Activated T-helper 2 cell treated with anti-CD3 and anti-CD28 coated beads, Interferon-gamma antibody, Interleukin-2, Interleukin-4, amounts not matched to agents 10 μg/mL and 5 μg/mL and 100 μg/mL, durations not matched to agents 14 hours and 24 hours and 36 hours (primary cell): ENCODE data around the gene MCOLN1. TPM values are rescaled to one million over a fixed set of nuclear protein-coding genes. Genes with fewer than 3 reads are reported as not detected.

Source experiments
- DNase-seq: peaks from one replicate; pipeline ENCODE4 v3.0.0; 2021; ENCODE audit warnings: low spot score
- H3K27ac Mint-ChIP-seq: one replicate; pipeline ENCODE4 v1.8.0; 2021; ENCODE audit warnings: mixed read lengths
- H3K27me3 Mint-ChIP-seq: one replicate; pipeline ENCODE4 v1.8.0; 2021; ENCODE audit warnings: low read depth, mixed read lengths
- H3K36me3 Mint-ChIP-seq: one replicate; pipeline ENCODE4 v1.8.0; 2021; ENCODE audit warnings: low read depth, mixed read lengths
- H3K4me1 Mint-ChIP-seq: one replicate; pipeline ENCODE4 v1.8.0; 2021; ENCODE audit warnings: low read depth, mixed read lengths
- H3K4me3 Mint-ChIP-seq: one replicate; pipeline ENCODE4 v1.8.0; 2021; ENCODE audit warnings: low read depth, mild to moderate bottlenecking, moderate library complexity, mixed read lengths
- H3K9me3 Mint-ChIP-seq: one replicate; pipeline ENCODE4 v1.8.0; 2021; ENCODE audit warnings: mixed read lengths
- intact Hi-C: fragments of 100-400 bp; cut with micrococcal nuclease; formaldehyde crosslinking; loops from one replicate; pipeline ENCODE4 v1.15.1; 2023
- total RNA-seq: library from RNA; stranded (reverse); gene quantifications from 2 replicates; pipeline ENCODE4 v1.2.3, GENCODE V29; 2022

Gene MCOLN1
- total RNA-seq, 1 donor from 2014 or later: 11.2 TPM

GRCh38 chr19:7545300-7545699, 22.9 kb downstream of the MCOLN1 start:
- DNase-seq: no peak
- no peak overlapping the region for H3K27ac Mint-ChIP-seq
- H3K9me3 Mint-ChIP-seq: no peaks in the 10 kb centered on the region
- H3K27me3 Mint-ChIP-seq: no peaks in the 10 kb centered on the region
- H3K4me1 Mint-ChIP-seq: peaks cover 13% of the 10 kb centered on the region
- H3K4me3 Mint-ChIP-seq: no peak overlapping the region
- intact Hi-C loops: no loop called here
- H3K36me3 Mint-ChIP-seq: peaks cover 38% of the 10 kb centered on the region

- no peak for DNase-seq
- Mint-ChIP-seq H3K4me3 (peak overlapping the region; percentile 43), H3K27ac (peak overlapping the region; percentile 67), H3K36me3 (peaks cover 42% of the 10 kb centered on the region), H3K4me1 (peaks cover 13% of the 10 kb centered on the region), H3K9me3 (no peaks in the 10 kb centered on the region), H3K27me3 (no peaks in the 10 kb centered on the region)
- intact Hi-C loops: no loop called here
Measured at GRCh38 chr19:7545904-7546303, 23.5 kb downstream of the MCOLN1 start.

- no peak for DNase-seq
- Mint-ChIP-seq H3K4me3 (no peak overlapping the region), H3K27ac (no peak overlapping the region), H3K9me3 (no peaks in the 10 kb centered on the region), H3K27me3 (no peaks in the 10 kb centered on the region), H3K4me1 (peaks cover 13% of the 10 kb centered on the region), H3K36me3 (peaks cover 42% of the 10 kb centered on the region)
- intact Hi-C loops: no loop called here
Measured at GRCh38 chr19:7547159-7547558, 24.7 kb downstream of the MCOLN1 start.

GRCh38 chr19:7549429-7550148, 27.2 kb downstream of the MCOLN1 start:
- Mint-ChIP-seq H3K4me1 (peaks cover 10% of the 10 kb centered on the region), H3K4me3 (no peak overlapping the region), H3K27ac (no peak overlapping the region), H3K9me3 (no peaks in the 10 kb centered on the region), H3K27me3 (no peaks in the 10 kb centered on the region), H3K36me3 (peaks cover 46% of the 10 kb centered on the region)
- intact Hi-C loops: no loop called here
- no peak for DNase-seq

- no peak overlapping the region for H3K27ac Mint-ChIP-seq
- no peak for DNase-seq
- H3K36me3 Mint-ChIP-seq: peaks cover 47% of the 10 kb centered on the region
- no peaks in the 10 kb centered on the region for H3K9me3 Mint-ChIP-seq
- no peaks in the 10 kb centered on the region for H3K27me3 Mint-ChIP-seq
- intact Hi-C loops: no loop called here
- H3K4me3 Mint-ChIP-seq: no peak overlapping the region
- peaks cover 10% of the 10 kb centered on the region for H3K4me1 Mint-ChIP-seq
Measured at GRCh38 chr19:7550169-7550770, 27.8 kb downstream of the MCOLN1 start.

GRCh38 chr19:7550987-7551761, 28.8 kb downstream of the MCOLN1 start:
- peaks cover 7% of the 10 kb centered on the region for H3K4me1 Mint-ChIP-seq
- H3K27me3 Mint-ChIP-seq: no peaks in the 10 kb centered on the region
- H3K4me3 Mint-ChIP-seq: no peak overlapping the region
- intact Hi-C loops: no loop called here
- DNase-seq: no peak
- peaks cover 44% of the 10 kb centered on the region for H3K36me3 Mint-ChIP-seq
- H3K27ac Mint-ChIP-seq: no peak overlapping the region
- no peaks in the 10 kb centered on the region for H3K9me3 Mint-ChIP-seq

GRCh38 chr19:7552781-7553180, 30.4 kb downstream of the MCOLN1 start:
- Mint-ChIP-seq H3K4me3 (no peak overlapping the region), H3K27ac (no peak overlapping the region), H3K36me3 (peaks cover 52% of the 10 kb centered on the region), H3K9me3 (no peaks in the 10 kb centered on the region), H3K4me1 (peaks cover 3% of the 10 kb centered on the region), H3K27me3 (no peaks in the 10 kb centered on the region)
- DNase-seq: no peak
- intact Hi-C loops: no loop called here

GRCh38 chr19:7554565-7554964, 32.1 kb downstream of the MCOLN1 start:
- intact Hi-C loops: no loop called here
- Mint-ChIP-seq H3K36me3 (peaks cover 67% of the 10 kb centered on the region), H3K9me3 (no peaks in the 10 kb centered on the region), H3K4me1 (peaks cover 3% of the 10 kb centered on the region), H3K27ac (no peak overlapping the region), H3K4me3 (no peak overlapping the region), H3K27me3 (no peaks in the 10 kb centered on the region)
- no peak for DNase-seq

GRCh38 chr19:7554990-7555864, 32.8 kb downstream of the MCOLN1 start:
- no peak for DNase-seq
- Mint-ChIP-seq H3K27me3 (no peaks in the 10 kb centered on the region), H3K27ac (no peak overlapping the region), H3K9me3 (no peaks in the 10 kb centered on the region), H3K36me3 (peaks cover 62% of the 10 kb centered on the region), H3K4me1 (peaks cover 3% of the 10 kb centered on the region), H3K4me3 (no peak overlapping the region)
- intact Hi-C loops: no loop called here

GRCh38 chr19:7556696-7557315, 34.4 kb downstream of the MCOLN1 start:
- Mint-ChIP-seq H3K4me3 (no peak overlapping the region), H3K27me3 (no peaks in the 10 kb centered on the region), H3K27ac (no peak overlapping the region), H3K36me3 (peaks cover 52% of the 10 kb centered on the region), H3K4me1 (peaks cover 3% of the 10 kb centered on the region), H3K9me3 (no peaks in the 10 kb centered on the region)
- intact Hi-C loops: no loop called here
- DNase-seq: no peak

- peaks cover 45% of the 10 kb centered on the region for H3K36me3 Mint-ChIP-seq
- intact Hi-C loops: no loop called here
- no peaks in the 10 kb centered on the region for H3K4me1 Mint-ChIP-seq
- H3K27ac Mint-ChIP-seq: no peak overlapping the region
- no peaks in the 10 kb centered on the region for H3K9me3 Mint-ChIP-seq
- no peak for DNase-seq
- no peak overlapping the region for H3K4me3 Mint-ChIP-seq
- H3K27me3 Mint-ChIP-seq: no peaks in the 10 kb centered on the region
Measured at GRCh38 chr19:7558667-7559066, 36.2 kb downstream of the MCOLN1 start.

GRCh38 chr19:7559102-7559501, 36.7 kb downstream of the MCOLN1 start:
- Mint-ChIP-seq H3K36me3 (peaks cover 44% of the 10 kb centered on the region), H3K4me3 (no peak overlapping the region), H3K9me3 (no peaks in the 10 kb centered on the region)

More at GRCh38 chr19:7559102-7559501, 36.7 kb downstream of the MCOLN1 start:
- intact Hi-C loops: no loop called here
- Mint-ChIP-seq H3K27me3 (no peaks in the 10 kb centered on the region), H3K27ac (no peak overlapping the region), H3K4me1 (no peaks in the 10 kb centered on the region)
- no peak for DNase-seq
